HG03439 (cell line): ENCODE data around the gene SIRT3.

Experiments
- ATAC-seq: cut with Tn5 transposase; IDR thresholded peaks from one replicate; pipeline ENCODE4 v1.9.1; 2021; ENCODE audit warnings: mild to moderate bottlenecking, moderate library complexity; ENCODE audit not compliant: unreplicated experiment

Gene SIRT3

GRCh38 chr11:217704-218103 is 18.4 kb downstream of the SIRT3 start:
- no peak for ATAC-seq

GRCh38 chr11:216081-216974 is 19.8 kb downstream of the SIRT3 start:
- no peak for ATAC-seq

- no peak for ATAC-seq
Observed at GRCh38 chr11:215581-216037, 20.5 kb downstream of the SIRT3 start.

GRCh38 chr11:214083-214482 is 22.1 kb downstream of the SIRT3 start:
- no peak for ATAC-seq

GRCh38 chr11:213111-213510 is 23.0 kb downstream of the SIRT3 start:
- no peak for ATAC-seq

GRCh38 chr11:212150-213100 is 23.7 kb downstream of the SIRT3 start:
- ATAC-seq, result no peak

GRCh38 chr11:211741-212140 is 24.4 kb downstream of the SIRT3 start:
- ATAC-seq, result no peak

GRCh38 chr11:211295-211694 is 24.8 kb downstream of the SIRT3 start:
- ATAC-seq, result no peak

GRCh38 chr11:210803-211180 is 25.4 kb downstream of the SIRT3 start:
- ATAC-seq, result no peak

- no peak for ATAC-seq
Observed at GRCh38 chr11:210122-210802, 25.9 kb downstream of the SIRT3 start.

GRCh38 chr11:209275-210121 is 26.6 kb downstream of the SIRT3 start:
- no peak for ATAC-seq

GRCh38 chr11:208917-209260 is 27.3 kb downstream of the SIRT3 start:
- ATAC-seq, result no peak

- ATAC-seq, result peak; percentile 26
Observed at GRCh38 chr11:208181-208916, 27.8 kb downstream of the SIRT3 start.

- no peak for ATAC-seq
Observed at GRCh38 chr11:207863-208180, 28.3 kb downstream of the SIRT3 start.

GRCh38 chr11:207208-207862 is 28.8 kb downstream of the SIRT3 start, which contains the start of the genes BET1L and RIC8A:
BET1L (minus strand) TSS chr11:207399; CDS start chr11:207321, 78 bp downstream.
RIC8A (plus strand) TSS chr11:207708; CDS start chr11:208855, 1,147 bp downstream.
- ATAC-seq, result peak; percentile 78

GRCh38 chr11:206526-207207 is 29.5 kb downstream of the SIRT3 start:
- no peak for ATAC-seq

GRCh38 chr11:206002-206384 is 30.1 kb downstream of the SIRT3 start:
- no peak for ATAC-seq

GRCh38 chr11:205221-206001 is 30.7 kb downstream of the SIRT3 start:
- no peak for ATAC-seq
